ENCODE data around the gene ITPR1. TPM values are rescaled to one million over a fixed set of nuclear protein-coding genes. Genes with fewer than 3 reads are reported as not detected.

The ITPR1 gene
- total and polyA plus RNA-seq, 10 of the 15 experiments (the other 5 are each of a cell fraction or from before 2014, with no cell fraction given) = 12.2 to 239 (median 28.4) TPM

DNA sequence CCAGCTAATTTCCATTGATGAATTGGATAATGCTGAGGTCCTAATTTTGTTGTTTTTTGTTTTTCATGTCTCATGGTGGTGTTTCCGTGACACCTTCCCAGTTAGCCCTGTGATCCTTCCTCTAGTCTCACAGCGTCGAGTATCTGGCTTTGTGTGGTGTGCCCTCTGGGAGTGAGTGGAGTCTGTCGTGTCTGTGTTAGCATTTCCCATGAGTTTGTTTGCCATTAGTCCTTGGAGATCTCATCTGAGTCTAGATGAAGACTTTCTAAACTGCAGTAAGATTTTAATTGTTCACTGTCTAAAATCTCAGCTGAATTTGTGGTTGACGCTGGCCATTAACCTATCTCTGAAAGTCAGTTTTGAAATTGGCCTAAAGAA is 224.2 kb downstream of the ITPR1 start:
- peaks cover 0 to 5% of the 10 kb centered on the region in 2 experiments; a peak in 3 of 4 replicates for H3K36me3 ChIP-seq (ENCODE audit: control insufficient read depth in 2 of 2, insufficient read depth in 2 of 2, low read length in 1 of 2)
- H3K27me3 ChIP-seq (replicated peaks in 1 of 2; ENCODE audit: control insufficient read depth in 2 of 2, insufficient read depth in 2 of 2, low read length in 1 of 2) = no peaks in the 10 kb centered on the region
- in situ Hi-C loops (cut with MboI) = loop anchor here (5.0 kb wide), 2 partner anchors 265 to 340 kb away; no protein-coding TSS in a partner anchor
- no peak overlapping the region for H3K4me2 ChIP-seq (ENCODE audit: control insufficient read depth, insufficient read depth)
- no peaks in the 10 kb centered on the region for H3K79me2 ChIP-seq (ENCODE audit: control insufficient read depth, insufficient read depth, low read length)
- 92% methylated on average over 5 of the region's 5 CpGs for WGBS (ENCODE audit: insufficient coverage, insufficient replicate concordance, low lambda C conversion rate, missing lambda C conversion rate)
- H3K4me3 ChIP-seq = no peak overlapping the region
- H3K9me3 ChIP-seq (replicated peaks; ENCODE audit: control insufficient read depth, insufficient read depth, low read length) = no peaks in the 10 kb centered on the region
- ATAC-seq (no peak), DNase-seq (ENCODE audit: low read depth, low spot score) (no peak), FAIRE-seq (no peak)
- intact Hi-C loops (cut with micrococcal nuclease; ENCODE audit: unreplicated experiment) = no loop called here
- no TSS peak for BruUV-seq (replicated peaks)
- ChIA-PET SMC1A (ENCODE audit: uncharacterized antibody, unreplicated experiment) (interaction anchor here (0.9 to 10.5 kb wide), 10 partner anchors 10 to 340 kb away, joined by 3 to 203 read pairs (median 4); no protein-coding TSS in a partner anchor), CTCF (interaction anchor here (0.7 to 7.0 kb wide), 3 partner anchors 259 to 367 kb away, joined by 3 to 81 read pairs (median 47); no protein-coding TSS in a partner anchor), POLR2A (interaction anchor here (0.7 kb wide), 1 partner anchor 10 kb away, joined by 3 read pairs; no protein-coding TSS in a partner anchor), RAD21 (ENCODE audit: unreplicated experiment) (interaction anchor here (0.9 to 13.5 kb wide), 4 partner anchors 37 to 338 kb away, joined by 3 to 264 read pairs (median 78); no protein-coding TSS in a partner anchor)
- no peak overlapping the region for H2AFZ ChIP-seq (ENCODE audit: control insufficient read depth, low read depth, low read length)
- no peak overlapping the region for H3K27ac ChIP-seq (ENCODE audit: control insufficient read depth, insufficient read depth)
- no peaks in the 10 kb centered on the region for H4K20me1 ChIP-seq (ENCODE audit: control insufficient read depth, insufficient read depth)
- no peak overlapping the region for H3K9ac ChIP-seq (ENCODE audit: control insufficient read depth, insufficient read depth, low read length)
- H3K4me1 ChIP-seq (ENCODE audit: control insufficient read depth, insufficient read depth, low read length) = no peaks in the 10 kb centered on the region
- TF ChIP-seq, protein P1, sequence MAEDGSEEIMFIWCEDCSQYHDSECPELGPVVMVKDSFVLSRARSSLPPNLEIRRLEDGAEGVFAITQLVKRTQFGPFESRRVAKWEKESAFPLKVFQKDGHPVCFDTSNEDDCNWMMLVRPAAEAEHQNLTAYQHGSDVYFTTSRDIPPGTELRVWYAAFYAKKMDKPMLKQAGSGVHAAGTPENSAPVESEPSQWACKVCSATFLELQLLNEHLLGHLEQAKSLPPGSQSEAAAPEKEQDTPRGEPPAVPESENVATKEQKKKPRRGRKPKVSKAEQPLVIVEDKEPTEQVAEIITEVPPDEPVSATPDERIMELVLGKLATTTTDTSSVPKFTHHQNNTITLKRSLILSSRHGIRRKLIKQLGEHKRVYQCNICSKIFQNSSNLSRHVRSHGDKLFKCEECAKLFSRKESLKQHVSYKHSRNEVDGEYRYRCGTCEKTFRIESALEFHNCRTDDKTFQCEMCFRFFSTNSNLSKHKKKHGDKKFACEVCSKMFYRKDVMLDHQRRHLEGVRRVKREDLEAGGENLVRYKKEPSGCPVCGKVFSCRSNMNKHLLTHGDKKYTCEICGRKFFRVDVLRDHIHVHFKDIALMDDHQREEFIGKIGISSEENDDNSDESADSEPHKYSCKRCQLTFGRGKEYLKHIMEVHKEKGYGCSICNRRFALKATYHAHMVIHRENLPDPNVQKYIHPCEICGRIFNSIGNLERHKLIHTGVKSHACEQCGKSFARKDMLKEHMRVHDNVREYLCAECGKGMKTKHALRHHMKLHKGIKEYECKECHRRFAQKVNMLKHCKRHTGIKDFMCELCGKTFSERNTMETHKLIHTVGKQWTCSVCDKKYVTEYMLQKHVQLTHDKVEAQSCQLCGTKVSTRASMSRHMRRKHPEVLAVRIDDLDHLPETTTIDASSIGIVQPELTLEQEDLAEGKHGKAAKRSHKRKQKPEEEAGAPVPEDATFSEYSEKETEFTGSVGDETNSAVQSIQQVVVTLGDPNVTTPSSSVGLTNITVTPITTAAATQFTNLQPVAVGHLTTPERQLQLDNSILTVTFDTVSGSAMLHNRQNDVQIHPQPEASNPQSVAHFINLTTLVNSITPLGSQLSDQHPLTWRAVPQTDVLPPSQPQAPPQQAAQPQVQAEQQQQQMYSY (CRISPR knock-in tag; IDR thresholded peaks at IDR 0.05) = no peak
- TF ChIP-seq ATF7 (IDR thresholded peaks at IDR 0.05; ENCODE audit: low read depth) (no peak), ZSCAN29 (IDR thresholded peaks at IDR 0.05) (no peak), NR2C2 (IDR thresholded peaks at IDR 0.05; ENCODE audit: borderline replicate concordance, control insufficient read depth, insufficient read length, low read depth) (no peak), ZZZ3 (IDR thresholded peaks at IDR 0.05; ENCODE audit: control insufficient read depth, insufficient read length, low read depth) (no peak)
- TF ChIP-seq, protein P2, sequence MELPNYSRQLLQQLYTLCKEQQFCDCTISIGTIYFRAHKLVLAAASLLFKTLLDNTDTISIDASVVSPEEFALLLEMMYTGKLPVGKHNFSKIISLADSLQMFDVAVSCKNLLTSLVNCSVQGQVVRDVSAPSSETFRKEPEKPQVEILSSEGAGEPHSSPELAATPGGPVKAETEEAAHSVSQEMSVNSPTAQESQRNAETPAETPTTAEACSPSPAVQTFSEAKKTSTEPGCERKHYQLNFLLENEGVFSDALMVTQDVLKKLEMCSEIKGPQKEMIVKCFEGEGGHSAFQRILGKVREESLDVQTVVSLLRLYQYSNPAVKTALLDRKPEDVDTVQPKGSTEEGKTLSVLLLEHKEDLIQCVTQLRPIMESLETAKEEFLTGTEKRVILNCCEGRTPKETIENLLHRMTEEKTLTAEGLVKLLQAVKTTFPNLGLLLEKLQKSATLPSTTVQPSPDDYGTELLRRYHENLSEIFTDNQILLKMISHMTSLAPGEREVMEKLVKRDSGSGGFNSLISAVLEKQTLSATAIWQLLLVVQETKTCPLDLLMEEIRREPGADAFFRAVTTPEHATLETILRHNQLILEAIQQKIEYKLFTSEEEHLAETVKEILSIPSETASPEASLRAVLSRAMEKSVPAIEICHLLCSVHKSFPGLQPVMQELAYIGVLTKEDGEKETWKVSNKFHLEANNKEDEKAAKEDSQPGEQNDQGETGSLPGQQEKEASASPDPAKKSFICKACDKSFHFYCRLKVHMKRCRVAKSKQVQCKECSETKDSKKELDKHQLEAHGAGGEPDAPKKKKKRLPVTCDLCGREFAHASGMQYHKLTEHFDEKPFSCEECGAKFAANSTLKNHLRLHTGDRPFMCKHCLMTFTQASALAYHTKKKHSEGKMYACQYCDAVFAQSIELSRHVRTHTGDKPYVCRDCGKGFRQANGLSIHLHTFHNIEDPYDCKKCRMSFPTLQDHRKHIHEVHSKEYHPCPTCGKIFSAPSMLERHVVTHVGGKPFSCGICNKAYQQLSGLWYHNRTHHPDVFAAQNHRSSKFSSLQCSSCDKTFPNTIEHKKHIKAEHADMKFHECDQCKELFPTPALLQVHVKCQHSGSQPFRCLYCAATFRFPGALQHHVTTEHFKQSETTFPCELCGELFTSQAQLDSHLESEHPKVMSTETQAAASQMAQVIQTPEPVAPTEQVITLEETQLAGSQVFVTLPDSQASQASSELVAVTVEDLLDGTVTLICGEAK (IDR thresholded peaks at IDR 0.05; ENCODE audit: borderline replicate concordance) = no peak
- TF ChIP-seq, protein P3, sequence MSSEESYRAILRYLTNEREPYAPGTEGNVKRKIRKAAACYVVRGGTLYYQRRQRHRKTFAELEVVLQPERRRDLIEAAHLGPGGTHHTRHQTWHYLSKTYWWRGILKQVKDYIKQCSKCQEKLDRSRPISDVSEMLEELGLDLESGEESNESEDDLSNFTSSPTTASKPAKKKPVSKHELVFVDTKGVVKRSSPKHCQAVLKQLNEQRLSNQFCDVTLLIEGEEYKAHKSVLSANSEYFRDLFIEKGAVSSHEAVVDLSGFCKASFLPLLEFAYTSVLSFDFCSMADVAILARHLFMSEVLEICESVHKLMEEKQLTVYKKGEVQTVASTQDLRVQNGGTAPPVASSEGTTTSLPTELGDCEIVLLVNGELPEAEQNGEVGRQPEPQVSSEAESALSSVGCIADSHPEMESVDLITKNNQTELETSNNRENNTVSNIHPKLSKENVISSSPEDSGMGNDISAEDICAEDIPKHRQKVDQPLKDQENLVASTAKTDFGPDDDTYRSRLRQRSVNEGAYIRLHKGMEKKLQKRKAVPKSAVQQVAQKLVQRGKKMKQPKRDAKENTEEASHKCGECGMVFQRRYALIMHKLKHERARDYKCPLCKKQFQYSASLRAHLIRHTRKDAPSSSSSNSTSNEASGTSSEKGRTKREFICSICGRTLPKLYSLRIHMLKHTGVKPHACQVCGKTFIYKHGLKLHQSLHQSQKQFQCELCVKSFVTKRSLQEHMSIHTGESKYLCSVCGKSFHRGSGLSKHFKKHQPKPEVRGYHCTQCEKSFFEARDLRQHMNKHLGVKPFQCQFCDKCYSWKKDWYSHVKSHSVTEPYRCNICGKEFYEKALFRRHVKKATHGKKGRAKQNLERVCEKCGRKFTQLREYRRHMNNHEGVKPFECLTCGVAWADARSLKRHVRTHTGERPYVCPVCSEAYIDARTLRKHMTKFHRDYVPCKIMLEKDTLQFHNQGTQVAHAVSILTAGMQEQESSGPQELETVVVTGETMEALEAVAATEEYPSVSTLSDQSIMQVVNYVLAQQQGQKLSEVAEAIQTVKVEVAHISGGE (CRISPR knock-in tag; IDR thresholded peaks at IDR 0.05) = no peak

Measured in GM12878 (cell line).